Activated naive CD4-positive, alpha-beta T cell treated with anti-CD3 and anti-CD28 coated beads, Interleukin-2, amount 50 U/mL, for 72 hours (primary cell): ENCODE results near the gene STAM. TPM values are rescaled to one million over a fixed set of nuclear protein-coding genes. Genes with fewer than 3 reads are reported as not detected.

ENCODE experiments used
- ATAC-seq, 2 donors: fragments of 150-1000 bp; cut with Tn5 transposase; 2 replicates each; pipeline ENCODE4 v1.10.0; 2021; ENCODE audit warnings: mild to moderate bottlenecking in 2 of 2, moderate library complexity in 2 of 2
- DNase-seq, 2 donors: peaks; one replicate each; pipeline ENCODE4 v3.0.0; 2021 to 2022; ENCODE audit warnings: low spot score in 2 of 2
- H3K27ac Mint-ChIP-seq, 2 donors: one replicate each; pipeline ENCODE4 v1.8.0; 2022; ENCODE audit warnings: mild to moderate bottlenecking in 2 of 2, mixed read lengths in 2 of 2
- H3K36me3 Mint-ChIP-seq, 2 donors: one replicate each; pipeline ENCODE4 v1.8.0; 2022; ENCODE audit warnings: mixed read lengths in 2 of 2
- H3K9me3 Mint-ChIP-seq, 2 donors: one replicate each; pipeline ENCODE4 v1.8.0; 2022; ENCODE audit warnings: mixed read lengths in 2 of 2
- total RNA-seq, 2 donors: library from RNA; stranded (reverse); gene quantifications; one replicate each; pipeline ENCODE4 v1.2.3, GENCODE V29; 2022

The STAM gene
- total RNA-seq, 2 donors from 2014 or later = 22.3 to 30.8 TPM

DNA sequence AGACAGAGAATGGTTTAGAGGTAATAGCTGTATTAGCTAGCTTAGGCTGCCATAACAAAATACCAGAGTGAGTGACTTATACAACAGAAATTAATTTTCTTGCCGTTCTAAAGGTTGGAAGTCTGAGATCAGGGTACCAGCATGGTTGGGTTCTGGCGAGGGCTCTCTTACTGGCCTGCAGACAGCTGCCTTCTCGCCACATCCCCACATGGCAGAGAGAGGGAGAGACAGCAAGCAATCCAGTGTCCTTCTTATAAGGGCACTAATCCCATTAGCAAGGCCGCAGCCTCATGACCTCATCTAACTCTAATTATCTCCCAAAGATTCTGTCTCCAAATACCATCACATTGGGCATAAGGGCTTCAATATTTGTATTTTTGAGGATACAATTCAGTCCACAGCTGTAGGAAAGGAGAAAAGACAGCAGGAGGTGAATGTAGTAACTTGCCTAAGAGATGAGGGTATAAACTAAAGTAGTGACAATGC is 3.6 kb upstream of the STAM start:
- DNase-seq (no peak), ATAC-seq (no peak)
- no peak overlapping the region for H3K27ac Mint-ChIP-seq
- H3K36me3 Mint-ChIP-seq = peaks cover 17 to 18% of the 10 kb centered on the region in 2 donors
- H3K9me3 Mint-ChIP-seq = no peaks in the 10 kb centered on the region

DNA sequence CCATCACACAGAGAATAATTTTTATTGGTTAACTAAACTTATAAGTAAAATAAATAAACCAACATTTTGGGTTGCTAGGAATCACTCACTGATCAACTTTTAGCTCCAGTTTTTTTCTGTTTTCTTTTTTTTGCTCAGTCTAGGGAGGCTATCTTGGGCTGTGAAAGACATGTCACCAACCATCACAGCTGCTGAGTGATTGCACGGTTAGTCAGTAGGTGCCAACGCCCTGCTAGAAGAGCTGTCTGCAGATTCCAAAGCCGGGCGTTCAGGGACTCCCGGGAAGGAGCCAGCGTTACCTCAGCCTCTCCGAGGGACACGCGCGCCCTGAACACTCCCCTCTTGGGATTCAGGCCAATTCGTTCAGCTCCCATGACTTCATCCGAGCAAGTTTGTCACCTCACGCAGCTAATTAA is 604 bp upstream of the STAM start:
- Mint-ChIP-seq H3K27ac (peak overlapping the region; percentile 99 to 100), H3K9me3 (peaks cover 0 to 4% of the 10 kb centered on the region in 2 donors), H3K36me3 (peaks cover 25 to 26% of the 10 kb centered on the region in 2 donors)
- ATAC-seq (peak; percentile 14 to 41), DNase-seq (peak in 1 of 2 donors; percentile 56)

DNA sequence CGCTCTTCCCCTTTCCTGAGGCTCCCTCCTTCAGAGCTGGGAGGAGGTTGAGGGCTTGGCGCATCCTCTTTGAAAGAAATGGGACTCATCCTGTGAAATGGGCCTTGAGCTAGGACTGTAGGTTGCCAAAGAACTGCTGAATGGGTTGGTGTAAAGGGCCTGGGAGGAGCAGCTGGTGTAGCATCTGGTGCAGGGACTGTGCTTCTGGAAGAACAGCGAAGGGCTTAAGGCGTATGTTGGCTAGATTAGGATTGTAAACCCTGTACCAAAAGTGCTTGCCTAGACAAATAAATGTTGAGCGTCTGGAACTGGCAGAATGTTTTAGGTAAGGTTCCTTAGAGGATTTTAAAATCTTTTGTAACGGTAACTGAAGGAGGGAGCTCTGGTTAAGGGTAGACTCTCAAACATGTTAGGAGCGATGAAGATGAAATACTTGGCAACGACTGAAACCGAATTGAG is 563 bp downstream of the STAM start:
- Mint-ChIP-seq H3K36me3 (peaks cover 25 to 37% of the 10 kb centered on the region in 2 donors), H3K9me3 (peaks cover 0 to 4% of the 10 kb centered on the region in 2 donors), H3K27ac (peak overlapping the region; percentile 99 to 100)
- DNase-seq (no peak), ATAC-seq (peak; percentile 9 to 11)

DNA sequence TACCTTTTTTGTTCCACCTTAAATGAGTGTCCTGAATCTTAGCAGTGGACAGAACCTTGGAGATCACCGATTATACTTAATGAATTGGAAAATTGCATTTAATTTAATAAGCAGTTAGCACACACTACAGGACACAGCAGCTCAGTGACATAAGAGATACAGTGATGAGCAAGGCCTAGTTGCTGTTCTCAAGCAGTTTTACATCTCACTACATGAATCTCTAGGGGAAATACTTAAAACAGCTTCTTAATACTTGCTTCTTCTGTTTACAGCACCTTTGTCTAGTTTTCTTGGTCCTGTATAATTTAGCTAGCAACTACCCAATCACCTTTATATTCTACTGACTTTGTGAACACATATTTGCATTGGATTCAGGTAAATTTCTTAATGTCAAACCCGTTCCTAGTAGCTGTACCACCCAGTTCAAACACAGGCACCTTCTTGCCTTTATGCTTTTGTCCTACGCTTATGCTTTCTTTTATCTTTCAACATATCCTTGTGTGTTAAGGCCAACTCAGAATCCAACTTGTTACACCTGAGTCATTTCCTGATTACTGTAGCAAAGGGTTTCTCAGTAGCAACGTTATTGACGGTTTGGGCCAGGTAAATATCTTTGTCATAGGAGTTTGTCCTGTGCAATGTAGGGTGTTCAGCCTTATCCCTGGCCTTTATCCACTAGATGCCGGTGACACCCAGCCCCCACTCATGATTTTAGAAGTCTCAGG is 1.8 kb downstream of the STAM start:
- peak; percentile 43 to 68 for ATAC-seq
- peak in 1 of 2 donors; percentile 21 for DNase-seq
- H3K36me3 Mint-ChIP-seq = peaks cover 25 to 50% of the 10 kb centered on the region in 2 donors
- peak overlapping the region; percentile 99 to 100 for H3K27ac Mint-ChIP-seq
- H3K9me3 Mint-ChIP-seq = peaks cover 0 to 4% of the 10 kb centered on the region in 2 donors

DNA sequence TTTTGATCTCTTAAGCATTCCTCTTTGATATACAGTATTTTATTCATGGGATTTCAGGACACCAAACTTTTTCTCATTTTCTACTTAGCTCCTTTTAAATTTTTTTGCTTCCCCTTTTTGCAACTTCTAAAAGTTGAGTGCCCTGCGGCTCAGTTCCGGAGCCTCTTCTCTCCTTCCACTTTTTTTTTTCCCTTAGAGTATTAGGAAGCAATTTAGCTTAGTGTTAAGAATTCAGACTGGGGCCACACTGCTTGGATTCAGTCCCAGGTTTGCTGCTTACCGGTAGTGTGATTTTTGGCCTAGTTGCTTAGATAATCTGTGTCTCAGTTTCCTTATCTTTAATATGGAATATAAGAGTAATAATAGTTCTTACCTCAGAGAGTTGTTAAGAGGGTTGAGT is 3.4 kb downstream of the STAM start:
- peaks cover 35 to 65% of the 10 kb centered on the region in 2 donors for H3K36me3 Mint-ChIP-seq

DNA sequence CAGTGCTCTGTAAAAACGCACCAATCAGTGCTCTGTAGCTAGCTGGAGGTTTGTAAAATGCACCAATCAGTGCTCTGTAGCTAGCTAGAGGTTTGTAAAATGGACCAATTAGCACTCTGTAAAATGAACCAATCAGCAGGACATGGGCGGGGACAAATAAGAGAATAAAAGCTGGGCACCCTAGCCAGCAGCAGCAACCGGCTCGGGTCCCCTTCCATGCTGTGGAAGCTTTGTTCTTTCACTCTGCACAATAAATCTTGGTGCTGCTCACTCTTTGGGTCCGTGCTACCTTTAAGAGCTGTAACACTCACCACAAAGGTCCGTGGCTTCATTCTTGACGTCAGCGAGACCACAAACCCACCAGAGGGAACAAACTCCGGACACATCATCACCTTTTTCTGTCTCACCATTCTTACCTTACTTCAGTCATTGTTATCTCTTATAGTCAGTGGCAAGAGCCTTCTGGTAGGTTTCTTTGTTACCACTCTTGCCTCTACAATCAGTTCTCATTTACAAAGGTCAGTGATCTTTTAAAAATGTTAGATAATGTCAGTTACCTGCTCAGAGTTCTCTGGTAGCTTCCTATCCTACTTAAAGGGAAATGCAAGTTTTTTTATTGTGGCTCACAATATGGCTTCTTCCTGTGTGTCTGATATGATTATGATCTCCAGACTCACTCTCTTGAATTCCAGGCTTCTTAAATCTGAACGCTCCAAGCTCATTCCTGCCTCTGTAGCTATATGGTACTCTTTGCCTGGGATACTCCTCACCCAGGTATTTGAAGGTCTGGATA is 4.5 kb downstream of the STAM start:
- peak; percentile 34 to 81 for DNase-seq
- peaks cover 33 to 74% of the 10 kb centered on the region in 2 donors for H3K36me3 Mint-ChIP-seq
- peak overlapping the region; percentile 79 to 84 for H3K27ac Mint-ChIP-seq
- ATAC-seq = peak; percentile 6 to 67
- peaks cover 0 to 4% of the 10 kb centered on the region in 2 donors for H3K9me3 Mint-ChIP-seq

More for the DNA sequence above, 3.4 kb downstream of the STAM start:
- DNase-seq (no peak), ATAC-seq (no peak)
- Mint-ChIP-seq H3K27ac (peak overlapping the region in 1 of 2 donors; percentile 79), H3K9me3 (peaks cover 0 to 4% of the 10 kb centered on the region in 2 donors)

DNA sequence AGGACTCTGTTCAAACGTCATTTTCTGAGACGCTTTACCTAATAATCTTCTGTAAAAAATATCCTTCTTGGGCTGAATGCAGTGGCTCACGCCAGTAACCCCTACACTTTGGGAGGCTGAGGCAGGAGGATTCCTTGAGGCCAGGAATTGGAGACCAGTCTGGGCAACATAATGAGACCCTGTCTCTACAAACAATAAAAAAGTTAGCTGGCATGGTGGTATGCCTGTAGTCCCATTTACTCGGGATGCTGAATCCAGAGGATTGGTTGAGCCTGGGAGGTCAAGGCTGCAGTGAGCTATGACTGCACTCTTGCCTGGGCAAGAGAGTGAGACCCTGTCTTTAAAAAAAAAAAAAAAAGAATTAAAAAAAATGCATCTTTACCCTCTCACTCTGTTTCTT is 5.1 kb downstream of the STAM start:
- ATAC-seq (no peak), DNase-seq (no peak)
- peak overlapping the region; percentile 79 to 84 for H3K27ac Mint-ChIP-seq
- peaks cover 30 to 74% of the 10 kb centered on the region in 2 donors for H3K36me3 Mint-ChIP-seq
- H3K9me3 Mint-ChIP-seq = peaks cover 4 to 5% of the 10 kb centered on the region in 2 donors

DNA sequence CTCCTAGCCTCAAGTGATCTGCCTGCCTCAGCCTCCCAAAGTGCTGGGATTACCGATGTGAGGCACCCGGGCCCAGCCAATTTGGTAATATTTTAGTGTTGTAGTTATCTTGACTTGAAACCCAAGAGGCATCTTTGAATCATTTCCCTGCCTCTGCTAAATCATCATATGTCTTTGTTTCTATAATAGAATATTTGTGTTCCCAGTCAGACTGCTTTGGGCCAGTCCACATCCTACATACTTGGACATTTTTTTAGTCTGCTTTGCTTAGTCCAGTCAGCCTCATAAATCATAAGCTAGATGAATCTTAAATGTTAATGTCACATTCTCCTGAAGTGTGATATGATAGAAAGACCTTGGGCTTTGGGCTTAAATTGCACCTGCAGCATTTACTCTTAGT is 5.9 kb downstream of the STAM start:
- Mint-ChIP-seq H3K27ac (no peak overlapping the region), H3K9me3 (peaks cover 4 to 6% of the 10 kb centered on the region in 2 donors), H3K36me3 (peaks cover 23 to 72% of the 10 kb centered on the region in 2 donors)
- ATAC-seq (no peak), DNase-seq (no peak)

DNA sequence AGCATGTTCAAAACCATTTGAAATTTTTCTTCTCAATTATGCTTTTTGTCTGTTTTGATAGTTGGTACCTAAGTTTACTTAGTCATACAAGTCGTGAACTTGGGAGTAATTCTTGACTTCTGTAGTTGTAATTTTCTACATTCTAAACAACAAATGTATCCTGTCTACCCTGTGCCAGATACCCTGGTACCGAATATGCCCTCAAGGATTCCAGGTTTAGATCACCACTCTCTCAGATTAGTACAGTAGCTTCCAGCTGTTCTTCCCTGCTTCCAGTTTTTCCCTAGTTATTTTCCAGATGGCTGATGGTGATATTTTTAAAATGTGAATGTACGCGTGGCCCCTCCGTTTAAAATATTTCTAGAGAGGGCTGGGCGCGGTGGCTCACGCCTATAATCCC is 6.5 kb downstream of the STAM start:
- no peak for ATAC-seq
- Mint-ChIP-seq H3K27ac (no peak overlapping the region), H3K36me3 (peaks cover 24 to 76% of the 10 kb centered on the region in 2 donors)

DNA sequence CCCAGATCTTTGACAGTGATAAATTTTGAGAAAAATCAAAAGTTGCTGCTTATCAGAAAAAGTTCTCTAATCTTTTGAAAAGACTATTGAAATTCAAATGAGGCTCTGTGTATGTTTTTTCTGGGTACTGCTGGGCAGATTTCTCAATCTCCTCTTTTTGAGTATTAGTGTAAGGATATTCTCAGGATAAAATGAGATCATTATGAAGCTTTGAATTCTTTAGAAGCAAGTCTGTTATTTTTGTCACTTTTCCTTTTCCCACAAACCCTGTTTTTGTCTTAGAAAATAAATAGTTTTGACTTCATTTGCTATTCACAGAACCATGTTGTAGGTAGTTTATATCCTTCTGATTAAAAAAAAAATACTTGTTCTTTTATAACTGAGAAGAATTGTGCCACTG is 7.9 kb downstream of the STAM start:
- DNase-seq (no peak), ATAC-seq (no peak)
- H3K27ac Mint-ChIP-seq = no peak overlapping the region
- H3K36me3 Mint-ChIP-seq = peaks cover 24 to 89% of the 10 kb centered on the region in 2 donors
- peaks cover 4 to 14% of the 10 kb centered on the region in 2 donors for H3K9me3 Mint-ChIP-seq

More for the DNA sequence above, 6.5 kb downstream of the STAM start:
- DNase-seq = no peak
- peaks cover 4 to 10% of the 10 kb centered on the region in 2 donors for H3K9me3 Mint-ChIP-seq

DNA sequence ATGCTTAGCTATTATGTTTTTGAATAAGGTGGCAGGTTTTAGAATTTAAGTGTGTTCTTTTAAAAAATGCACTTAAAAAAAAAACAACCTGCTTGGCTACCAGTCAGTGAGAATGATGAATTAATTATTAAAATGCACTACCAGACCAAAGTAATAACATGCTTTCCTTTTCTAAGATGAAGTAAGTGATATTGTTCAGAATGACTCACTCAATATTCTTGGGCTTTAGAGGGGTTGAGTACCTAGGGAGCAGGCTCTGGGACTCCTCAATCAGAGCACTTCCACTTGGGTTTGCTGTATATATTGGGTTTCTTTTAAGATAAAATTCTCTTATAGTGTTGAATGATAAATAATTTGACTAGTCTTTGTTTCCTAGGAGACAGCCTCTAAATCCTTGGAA is 8.6 kb downstream of the STAM start:
- peaks cover 24 to 95% of the 10 kb centered on the region in 2 donors for H3K36me3 Mint-ChIP-seq
- DNase-seq (no peak), ATAC-seq (peak in 1 of 2 donors; percentile 42)
- no peak overlapping the region for H3K27ac Mint-ChIP-seq
- peaks cover 4 to 14% of the 10 kb centered on the region in 2 donors for H3K9me3 Mint-ChIP-seq

DNA sequence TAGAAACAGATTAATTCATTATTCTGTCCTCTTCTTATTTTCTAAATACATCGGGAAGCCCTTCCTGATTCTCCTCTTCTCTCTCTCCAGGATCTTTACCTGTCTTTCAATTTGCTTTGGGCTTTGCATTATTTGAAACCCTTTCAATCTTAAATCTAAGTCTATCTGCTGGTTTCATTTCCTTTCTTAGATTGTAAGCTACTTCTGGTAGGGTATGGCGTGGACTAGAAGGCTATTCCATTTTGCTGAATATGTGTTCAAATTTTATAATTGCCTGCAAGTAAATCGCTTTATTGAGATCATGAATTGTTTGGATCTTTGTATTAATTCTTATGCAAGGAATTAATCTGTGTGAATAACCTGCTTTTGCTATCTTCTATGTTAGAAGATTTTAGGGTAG is 11.1 kb downstream of the STAM start:
- no peak for ATAC-seq
- Mint-ChIP-seq H3K27ac (peak overlapping the region in 1 of 2 donors; percentile 84), H3K9me3 (peaks cover 0 to 14% of the 10 kb centered on the region in 2 donors), H3K36me3 (peaks cover 17 to 71% of the 10 kb centered on the region in 2 donors)
- no peak for DNase-seq

DNA sequence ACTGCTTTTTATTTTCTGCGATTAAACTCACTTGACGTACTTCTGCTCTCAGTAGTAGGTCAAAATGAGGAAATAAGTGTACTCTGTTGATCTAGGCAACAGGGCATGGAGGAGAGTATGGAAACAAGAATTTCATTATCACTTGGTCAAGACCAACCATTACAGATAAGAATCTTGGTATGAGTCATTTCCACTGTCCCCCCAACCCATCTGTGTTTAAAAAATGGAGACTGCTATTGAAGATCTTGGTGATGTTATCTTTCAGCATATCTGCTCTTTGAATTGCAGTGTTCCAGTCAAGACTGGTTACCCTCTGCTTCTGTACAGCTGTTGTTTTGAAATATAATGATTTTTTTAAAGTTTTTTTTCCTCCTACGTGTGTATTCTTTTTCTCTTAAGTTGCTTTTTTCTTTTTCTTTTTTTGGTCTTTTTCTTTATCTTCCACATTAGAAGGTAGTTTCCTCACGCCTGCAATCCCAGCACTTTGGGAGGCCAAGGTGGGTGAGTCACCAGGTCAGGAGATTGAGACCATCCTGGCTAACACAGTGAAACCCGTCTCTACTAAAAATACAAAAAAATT is 11.7 kb downstream of the STAM start:
- Mint-ChIP-seq H3K36me3 (peaks cover 17 to 64% of the 10 kb centered on the region in 2 donors), H3K27ac (peak overlapping the region in 1 of 2 donors; percentile 84)
- no peak for DNase-seq

DNA sequence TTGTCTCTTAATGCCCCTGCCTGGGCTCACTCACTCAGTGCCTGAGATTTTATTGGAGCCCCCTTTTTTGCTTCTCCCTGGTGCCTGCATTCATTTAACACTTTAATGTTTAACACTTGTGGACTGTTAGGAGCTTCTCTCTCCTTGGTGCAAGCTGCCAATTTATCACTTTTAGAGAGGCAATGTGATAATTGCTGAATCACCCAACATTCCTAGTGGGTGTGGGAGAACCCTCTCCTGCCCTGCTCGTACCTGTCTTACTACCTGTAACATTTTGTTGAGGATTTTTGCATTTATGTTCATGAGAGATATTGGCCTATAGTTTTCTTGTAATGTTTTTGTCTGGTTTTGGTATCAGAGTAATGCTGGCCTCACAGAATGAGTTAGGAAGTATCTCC is 13.2 kb downstream of the STAM start:
- no peak for ATAC-seq
- no peak for DNase-seq
- Mint-ChIP-seq H3K27ac (no peak overlapping the region), H3K9me3 (peaks cover 0 to 14% of the 10 kb centered on the region in 2 donors), H3K36me3 (peaks cover 11 to 63% of the 10 kb centered on the region in 2 donors)

More for the DNA sequence above, 11.7 kb downstream of the STAM start:
- peak; percentile 22 to 87 for ATAC-seq
- peaks cover 0 to 14% of the 10 kb centered on the region in 2 donors for H3K9me3 Mint-ChIP-seq

DNA sequence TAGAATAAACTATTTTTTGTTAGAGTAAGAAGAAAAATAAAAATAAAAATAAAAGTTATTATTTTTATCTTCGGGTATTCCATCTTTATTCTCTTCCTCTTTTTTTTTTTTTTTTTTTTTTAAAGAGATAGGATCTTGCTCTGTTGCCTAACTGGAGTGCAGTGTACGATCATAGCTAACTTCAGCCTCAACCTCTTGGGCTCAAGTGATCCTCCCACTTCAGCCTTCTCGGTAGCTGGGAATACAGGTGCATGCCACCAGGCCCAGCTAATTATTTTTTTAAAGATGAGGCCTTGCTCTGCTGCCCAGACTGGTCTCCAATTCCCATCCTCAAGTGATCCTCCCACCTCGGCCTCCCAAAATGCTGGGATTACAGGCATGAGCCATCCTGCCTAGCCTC is 15.4 kb downstream of the STAM start:
- Mint-ChIP-seq H3K9me3 (peaks cover 0 to 9% of the 10 kb centered on the region in 2 donors), H3K36me3 (peaks cover 16 to 56% of the 10 kb centered on the region in 2 donors), H3K27ac (no peak overlapping the region)
- no peak for ATAC-seq
- no peak for DNase-seq

DNA sequence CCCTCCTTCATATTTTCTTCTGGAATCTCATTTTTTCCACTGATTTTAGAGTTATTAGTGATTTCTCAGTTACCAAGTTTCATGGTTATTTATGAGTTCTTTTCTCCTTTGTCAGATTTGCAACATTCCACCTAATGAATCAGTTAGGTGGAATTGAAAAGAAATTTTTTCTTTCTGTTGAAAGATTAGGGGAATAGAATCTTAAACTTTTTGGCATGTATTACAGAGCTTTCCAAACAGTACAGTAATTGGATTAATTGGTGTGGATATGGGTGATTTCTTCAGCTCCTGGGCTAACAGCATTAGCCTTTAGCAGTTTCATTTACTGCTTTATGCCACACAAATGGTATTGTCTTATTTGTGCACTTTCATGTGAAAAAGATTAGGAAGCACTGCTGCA is 17.0 kb downstream of the STAM start:
- no peak for ATAC-seq
- H3K9me3 Mint-ChIP-seq = peaks cover 0 to 4% of the 10 kb centered on the region in 2 donors
- H3K36me3 Mint-ChIP-seq = peaks cover 9 to 41% of the 10 kb centered on the region in 2 donors
- DNase-seq = no peak
- no peak overlapping the region for H3K27ac Mint-ChIP-seq
